G401 (cell line): ENCODE results near the gene MAPKAP1. TPM values are rescaled to one million over a fixed set of nuclear protein-coding genes. Genes with fewer than 3 reads are reported as not detected.

Experiments
- DNase-seq: peaks from one replicate; pipeline ENCODE4 v3.0.0-alpha.2; 2015; ENCODE audit warnings: low spot score
- in situ Hi-C: cut with HindIII; loops from 2 replicates; pipeline ENCODE4 v1.10.0; 2016; ENCODE audit warnings: low sequenced_read_pairs, mixed read lengths
- total RNA-seq: library from RNA; depleted of rRNA; stranded (reverse); fragments of >200 nt; shearing (Covaris generic); gene quantifications from 2 replicates; pipeline ENCODE4 v1.2.3, GENCODE V29; 2014; rRNA removed

Gene MAPKAP1
- total RNA-seq, 1 experiment from 2014 or later = 113 TPM

- no peak for DNase-seq
- in situ Hi-C loops = no loop called here
These were observed 308.8 kb downstream of the MAPKAP1 start for GRCh38 chr9:125398243-125398642.

GRCh38 chr9:125397736-125398135, 309.3 kb downstream of the MAPKAP1 start:
- peak; percentile 52 for DNase-seq
- in situ Hi-C loops = no loop called here

- in situ Hi-C loops = no loop called here
- DNase-seq = no peak
These were observed 310.2 kb downstream of the MAPKAP1 start for GRCh38 chr9:125396799-125397198.

GRCh38 chr9:125393426-125393825, 313.6 kb downstream of the MAPKAP1 start:
- in situ Hi-C loops = no loop called here
- no peak for DNase-seq

- no peak for DNase-seq
- in situ Hi-C loops = no loop called here
These were observed 315.3 kb downstream of the MAPKAP1 start for GRCh38 chr9:125391704-125392103.

GRCh38 chr9:125388978-125389377, 318.0 kb downstream of the MAPKAP1 start:
- in situ Hi-C loops = no loop called here
- DNase-seq = no peak

- in situ Hi-C loops = no loop called here
- DNase-seq = no peak
These were observed 319.0 kb downstream of the MAPKAP1 start for GRCh38 chr9:125387861-125388524.

Other genes starting within 250 kb of the MAPKAP1 start
- 17.0 and 44.9 TPM in 2 replicates for gene PBX3, start 40.2 kb upstream of the MAPKAP1 start, total RNA-seq